ENCODE measurements around the gene PTDSS2.

DNA sequence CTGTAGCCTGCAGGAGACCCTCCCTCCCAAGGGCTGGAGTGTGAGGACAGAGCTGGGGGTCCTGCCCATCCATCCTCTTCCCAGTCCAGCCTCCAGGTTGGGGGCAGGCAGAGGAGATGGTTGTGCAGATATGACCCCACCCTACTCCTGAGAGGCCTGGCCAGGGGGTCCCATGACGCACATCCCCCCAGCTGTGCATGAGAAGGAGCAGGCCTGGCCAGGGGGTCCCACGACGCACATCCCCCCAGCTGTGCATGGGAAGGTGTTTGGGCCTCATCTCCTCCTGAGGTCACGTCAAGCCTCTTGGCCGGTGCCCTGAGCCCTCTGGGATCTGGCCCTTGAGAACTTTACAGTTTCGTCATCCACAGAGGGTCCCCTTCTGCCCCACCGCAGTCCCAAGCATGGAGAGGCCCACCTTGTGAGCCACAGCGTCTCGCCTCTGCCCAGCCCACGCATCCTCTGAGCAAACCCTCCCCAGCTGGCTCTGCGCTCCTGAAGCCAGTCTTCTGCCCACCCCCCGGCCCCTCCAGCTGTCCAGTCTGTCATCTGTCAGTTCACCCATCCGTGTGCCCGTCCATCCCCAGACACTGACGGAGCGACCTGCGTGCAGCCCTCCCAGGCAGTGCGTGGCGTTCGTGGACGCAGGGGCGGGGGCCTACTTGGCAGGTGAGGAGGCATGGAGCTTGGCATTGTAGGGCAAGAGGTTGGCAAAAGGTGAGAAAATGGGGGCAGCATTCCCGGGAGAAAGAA, 10.6 kb upstream of the PTDSS2 start:
- TF ChIP-seq CTCF (IDR thresholded peaks at IDR 0.05) = no peak
- TF ChIP-seq POLR2AphosphoS5 (IDR thresholded peaks at IDR 0.05) = no peak
- TF ChIP-seq EP300 (IDR thresholded peaks at IDR 0.05) = no peak
- TF ChIP-seq POLR2A (IDR thresholded peaks at IDR 0.05) = no peak
